DMS 273 treated with DMSO at 0.1 percent for 48 hours (cell line): Measurements from ENCODE around the gene MICA.
A peak's percentile ranks its signal among the peaks of the same experiment; 100 is the strongest.
"Not testable (repeated sequence)": the region's sequence is repeated elsewhere in the genome, so short reads cannot be mapped to it uniquely, and the experiment has no call there.

Source experiments
- DNase-seq: peaks from one replicate; lab custom pipeline; 2025; lab: John Stamatoyannopoulos, UW

The MICA gene

GRCh38 chr6:31414148-31414770 is 10.9 kb downstream of the MICA start:
- DNase-seq = not testable (repeated sequence)

- DNase-seq = no peak
Measured at GRCh38 chr6:31414771-31415265, 11.4 kb downstream of the MICA start.

DNA sequence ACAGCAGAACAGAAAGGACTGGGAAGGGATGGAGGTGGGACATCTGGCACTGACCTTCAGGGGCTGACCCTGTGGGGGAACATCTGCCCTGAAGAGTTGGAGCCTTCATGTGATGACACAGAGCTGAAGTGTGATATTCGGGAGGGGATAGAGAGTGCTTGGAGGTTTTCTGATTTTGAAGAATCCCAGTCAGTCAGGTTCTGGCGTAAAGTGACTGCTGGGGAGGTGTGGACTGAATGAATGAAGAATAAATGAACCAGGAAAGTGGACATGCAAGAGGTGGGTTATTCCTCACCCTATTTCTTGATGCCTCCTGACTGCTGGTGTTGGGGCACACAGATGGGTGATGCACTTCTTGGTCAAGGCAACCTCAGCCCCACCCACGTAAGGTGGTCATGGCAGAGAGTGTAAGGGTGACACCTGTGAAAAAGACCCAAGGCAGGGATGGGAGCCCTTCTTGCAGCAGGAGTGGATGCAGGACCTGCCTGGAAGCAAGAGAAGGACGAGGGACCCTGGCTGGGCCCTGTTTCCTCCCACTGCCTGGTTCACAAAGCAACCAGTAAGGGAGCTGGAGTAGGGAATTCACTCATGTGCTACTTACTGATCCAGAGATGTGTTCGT is 13.1 kb downstream of the MICA start:
- DNase-seq = no peak

- no peak for DNase-seq
Measured at GRCh38 chr6:31418251-31418650, 14.9 kb downstream of the MICA start.

DNA sequence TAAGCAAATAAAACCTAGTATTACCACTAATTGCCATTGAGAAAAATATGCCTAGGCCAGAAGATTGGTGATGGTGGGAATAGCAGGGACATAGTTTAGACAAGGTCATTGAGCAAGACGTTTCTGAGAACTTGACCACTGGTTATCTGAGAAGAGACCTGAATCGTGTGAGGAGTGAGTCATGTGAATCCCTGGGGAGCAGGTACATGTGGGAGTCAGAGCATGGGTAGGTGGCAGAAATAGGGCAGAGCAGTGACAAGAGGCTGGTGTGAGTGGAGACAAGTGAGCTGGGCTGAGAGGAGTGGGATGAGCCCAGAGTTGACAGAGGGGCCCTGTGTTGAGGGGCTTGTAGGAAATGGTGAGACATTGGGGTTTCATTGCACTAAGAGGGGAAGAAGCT is 16.4 kb downstream of the MICA start:
- no peak for DNase-seq

- DNase-seq = no peak
Measured at GRCh38 chr6:31420546-31420945, 17.2 kb downstream of the MICA start.

DNA sequence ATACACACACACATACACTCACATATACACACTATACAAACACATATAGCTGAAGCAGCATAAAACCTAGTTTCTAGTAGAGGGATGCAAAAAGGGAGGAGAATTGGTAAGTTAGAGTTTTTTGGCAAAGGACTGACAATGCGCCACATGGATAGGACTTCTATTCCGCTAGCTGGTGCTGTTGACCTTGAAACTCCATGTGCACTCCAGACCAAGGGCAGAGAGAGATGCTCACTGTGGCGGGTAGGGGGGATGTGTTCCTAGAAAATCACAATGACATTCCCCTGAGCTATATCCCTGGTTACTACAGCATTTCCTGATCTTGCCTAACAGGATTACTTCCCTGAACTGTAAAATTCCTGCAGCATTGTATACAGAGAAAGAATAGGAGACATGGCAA is 19.2 kb downstream of the MICA start:
- no peak for DNase-seq

DNA sequence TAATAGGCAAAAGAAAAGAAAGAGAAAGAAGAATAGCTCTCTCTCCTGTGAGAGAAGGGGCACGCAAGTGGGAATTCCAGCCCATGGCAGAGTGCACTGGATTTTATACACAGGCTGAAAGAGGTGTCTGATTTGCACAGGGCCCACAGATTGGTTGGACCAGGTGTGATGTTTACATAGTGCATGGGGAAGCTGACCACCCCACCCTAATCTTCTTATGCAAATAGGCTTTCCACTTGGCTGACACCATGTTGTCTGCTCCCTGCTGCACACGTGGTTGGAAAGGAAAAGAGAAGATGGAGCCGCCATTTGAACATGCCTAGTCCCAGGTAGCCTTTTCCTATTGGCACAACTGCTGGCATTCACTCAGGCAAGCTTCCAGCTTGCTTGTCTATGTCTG is 20.2 kb downstream of the MICA start:
- DNase-seq = no peak

GRCh38 chr6:31426395-31427354 is 23.3 kb downstream of the MICA start:
- DNase-seq = no peak

DNA sequence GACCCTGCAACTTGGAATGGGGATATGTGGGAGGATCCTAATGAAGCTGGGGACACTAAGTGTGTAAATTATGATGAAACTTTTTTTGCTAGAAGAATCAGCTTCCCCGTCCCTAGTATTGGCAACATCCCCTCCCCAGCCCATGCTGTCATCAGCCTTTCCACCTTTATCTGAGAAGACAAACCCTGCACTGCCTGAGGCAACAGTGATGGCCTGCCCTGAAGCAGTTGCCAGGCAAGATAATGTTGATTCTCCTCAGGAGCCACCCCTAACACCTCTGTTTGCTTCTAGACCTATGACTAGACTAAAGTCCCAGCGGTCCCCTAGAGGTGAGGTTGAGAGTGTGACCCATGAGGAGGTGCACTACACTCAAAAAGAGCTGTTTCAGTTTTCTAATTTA is 27.1 kb downstream of the MICA start:
- no peak for DNase-seq

DNA sequence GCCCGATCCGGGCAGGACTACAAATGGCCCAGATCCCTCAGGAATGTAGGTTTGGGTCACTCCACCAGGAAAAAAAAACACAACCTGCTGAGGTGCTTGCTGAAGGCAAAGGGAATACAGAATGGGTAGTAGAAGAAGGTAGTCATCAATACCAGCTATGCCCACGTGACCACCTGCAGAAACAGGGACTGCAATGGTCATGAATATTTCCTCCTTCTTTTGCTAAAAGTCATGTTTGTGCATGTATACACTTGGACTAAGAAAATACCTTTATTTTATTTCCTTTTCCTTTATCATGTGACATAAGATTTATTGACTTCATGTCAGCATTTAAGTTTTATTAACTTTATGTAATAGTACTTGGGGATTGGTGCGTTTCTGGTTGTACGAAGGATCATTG is 31.7 kb downstream of the MICA start:
- DNase-seq = not testable (repeated sequence)

DNA sequence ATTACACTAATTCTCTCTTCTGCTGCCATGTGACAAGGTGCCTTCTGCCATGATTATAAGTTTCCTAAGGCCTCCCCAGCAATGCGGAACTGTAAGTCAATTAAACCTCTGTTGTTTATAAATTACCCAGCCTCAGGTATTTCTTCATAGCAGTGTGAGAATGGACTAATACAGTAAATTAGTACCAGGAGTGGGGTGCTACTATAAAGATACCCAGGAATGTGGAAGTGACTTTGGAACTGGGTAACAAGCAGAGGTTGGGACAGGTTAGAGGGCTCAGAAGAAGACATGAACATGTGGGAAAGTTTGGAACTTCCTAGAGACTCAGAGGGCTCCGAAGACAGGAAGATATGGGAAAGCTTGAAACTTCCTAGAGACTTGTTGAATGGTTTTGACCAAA is 34.8 kb downstream of the MICA start:
- DNase-seq = no peak

DNA sequence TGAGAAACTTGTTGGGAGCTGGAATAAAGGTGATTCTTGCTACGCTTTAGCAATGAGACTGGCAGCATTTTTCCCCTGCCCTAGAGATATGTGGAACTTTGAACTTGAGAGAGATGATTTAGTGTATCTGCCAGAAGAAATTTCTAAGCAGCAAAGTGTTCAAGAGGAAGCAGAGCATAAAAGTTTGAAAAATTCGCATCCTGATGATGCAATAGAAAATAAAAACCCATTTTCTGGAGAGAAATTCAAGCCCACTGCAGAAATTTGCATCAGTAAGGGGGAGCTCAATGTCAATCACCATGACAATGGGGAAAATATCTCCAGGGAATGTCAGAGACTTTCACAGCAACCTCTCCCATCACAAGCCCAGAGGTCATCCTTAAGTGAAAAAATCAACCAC is 35.3 kb downstream of the MICA start:
- no peak for DNase-seq

GRCh38 chr6:31441365-31442267 is 38.2 kb downstream of the MICA start:
- DNase-seq = peak; percentile 4

DNA sequence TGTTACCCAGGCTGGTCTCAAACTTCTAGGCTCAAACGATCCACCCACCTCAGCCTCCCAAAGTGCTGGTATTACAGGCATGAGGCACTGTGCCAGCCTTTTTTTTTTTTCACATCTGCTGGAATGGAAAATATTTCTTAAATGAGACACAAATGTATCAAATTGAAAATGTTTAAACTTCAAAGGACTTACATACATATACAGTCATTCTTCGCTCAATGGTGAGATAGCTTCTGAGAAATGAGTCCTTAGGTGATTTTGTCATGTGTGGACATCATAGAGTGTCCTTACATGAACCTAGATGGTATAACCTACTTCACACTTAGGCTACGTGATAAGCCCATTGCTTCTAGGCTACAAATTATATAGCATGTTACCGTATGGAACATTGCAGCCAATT is 43.1 kb downstream of the MICA start:
- DNase-seq = no peak

DNA sequence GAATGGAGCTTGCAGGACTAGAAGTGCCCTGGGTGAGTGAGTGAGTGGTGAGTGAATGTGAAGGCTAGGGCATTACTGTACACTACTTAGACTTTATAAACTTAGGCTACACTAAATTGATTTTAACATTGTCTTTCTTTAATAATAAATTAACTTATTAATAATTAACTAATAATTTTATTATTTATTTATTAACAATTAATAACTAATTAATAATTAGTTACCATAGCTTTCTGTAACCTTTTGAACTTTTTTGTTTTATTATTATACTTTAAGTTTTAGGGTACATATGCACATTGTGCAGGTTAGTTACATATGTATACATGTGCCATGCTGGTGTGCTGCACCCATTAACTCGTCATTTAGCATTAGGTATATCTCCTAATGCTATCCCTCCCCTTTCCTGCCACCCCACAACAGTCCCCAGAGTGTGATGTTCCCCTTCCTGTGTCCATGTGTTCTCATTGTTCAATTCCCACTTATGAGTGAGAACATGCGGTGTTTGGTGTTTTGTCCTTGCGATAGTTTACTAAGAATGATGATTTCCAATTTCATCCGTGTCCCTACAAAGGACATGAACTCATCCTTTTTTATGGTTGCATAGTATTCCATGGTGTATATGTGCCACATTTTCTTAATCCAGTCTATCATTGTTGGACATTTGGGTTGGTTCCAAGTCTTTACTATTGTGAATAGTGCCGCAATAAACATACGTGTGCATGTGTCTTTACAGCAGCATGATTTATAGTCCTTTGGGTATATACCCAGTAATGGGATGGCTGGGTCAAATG is 43.8 kb downstream of the MICA start:
- DNase-seq = not testable (repeated sequence)

DNA sequence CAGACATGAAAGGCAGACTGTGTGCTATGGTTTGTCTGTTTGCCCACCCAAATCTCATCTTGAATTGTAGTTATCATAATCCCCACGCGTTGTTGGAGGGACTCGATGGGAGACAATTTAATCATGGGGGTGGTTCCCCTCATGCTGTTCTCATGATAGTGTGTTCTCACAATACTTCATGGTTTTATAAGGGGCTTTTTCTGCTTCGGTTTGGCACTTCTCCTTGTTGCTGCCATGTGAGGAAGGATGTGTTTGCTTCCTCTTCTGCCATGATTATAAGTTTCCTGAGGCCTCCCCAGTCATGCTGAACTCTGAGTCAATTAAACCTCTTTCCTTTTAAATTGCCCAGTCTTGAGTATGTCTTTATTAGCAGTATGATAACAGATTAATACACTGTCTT is 47.4 kb downstream of the MICA start:
- DNase-seq = no peak

DNA sequence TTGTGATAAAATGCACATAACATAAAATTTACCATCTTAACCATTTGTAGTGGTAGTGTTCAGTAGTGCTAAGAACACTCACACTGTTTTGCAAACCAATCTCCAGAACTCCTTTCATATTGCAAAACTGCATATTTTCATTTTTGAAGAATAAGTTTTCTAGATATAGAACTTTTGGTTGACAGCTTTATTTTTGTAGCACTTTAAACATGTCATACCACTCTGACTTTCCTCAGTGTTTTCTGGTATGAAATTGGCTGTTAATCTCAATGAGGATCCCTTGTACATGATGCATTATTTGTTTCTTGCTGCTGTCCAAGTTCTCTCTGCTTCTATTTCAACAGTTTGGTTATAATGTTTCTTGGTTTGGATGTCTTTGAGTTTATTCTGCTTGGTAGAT is 49.5 kb downstream of the MICA start:
- DNase-seq = no peak

DNA sequence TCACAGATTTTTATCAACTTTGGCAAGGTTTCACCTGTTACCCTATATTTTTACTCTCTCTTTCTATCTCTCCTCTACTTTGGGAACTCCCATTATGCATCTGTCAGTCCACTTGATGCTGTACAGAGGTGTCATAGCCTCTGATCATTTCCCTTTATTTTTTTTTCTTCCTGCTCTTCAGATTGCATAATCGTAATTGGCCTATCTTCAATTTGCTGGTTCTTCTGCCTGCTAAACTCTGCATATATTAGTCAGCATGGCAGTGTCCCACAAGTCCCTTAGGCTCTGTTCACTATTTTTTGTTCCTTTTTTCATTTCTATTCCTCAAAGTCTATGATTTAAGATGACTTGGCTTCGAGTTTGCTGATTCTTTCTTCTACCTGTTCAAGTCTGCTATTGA is 49.9 kb downstream of the MICA start:
- no peak for DNase-seq

- not testable (repeated sequence) for DNase-seq
Measured at GRCh38 chr6:31459864-31460263, 56.5 kb downstream of the MICA start.
